ENCODE results near the gene DNASE1L1. TPM values are rescaled to one million over a fixed set of nuclear protein-coding genes. Genes with fewer than 3 reads are reported as not detected.

Gene DNASE1L1
- total RNA-seq, 1 donor from 2014 or later = 56.3 TPM

- no peak for TF ChIP-seq CTCF (IDR thresholded peaks at IDR 0.05; ENCODE audit: borderline replicate concordance)
- Histone ChIP-seq H3K27me3 (ENCODE audit: low read depth) (no peaks in the 10 kb centered on the region), H3K9me3 (replicated peaks) (no peaks in the 10 kb centered on the region), H3K4me3 (peak overlapping the region; percentile 75), H3K36me3 (peaks cover 47% of the 10 kb centered on the region), H3K27ac (replicated peaks) (peak overlapping the region; percentile 86), H3K4me1 (peaks cover 22% of the 10 kb centered on the region)
- DNase-seq = no peak
- intact Hi-C loops (cut with micrococcal nuclease) = no loop called here
Observed at GRCh38 chrX:154444755-154445246, 35.7 kb upstream of the DNASE1L1 start.

- peaks cover 23% of the 10 kb centered on the region for H3K4me1 ChIP-seq
- no peaks in the 10 kb centered on the region for H3K9me3 ChIP-seq (replicated peaks)
- peak; percentile 87 for DNase-seq
- peak within 1 kb of the TSS; percentile 75 for H3K4me3 ChIP-seq
- peak within 1 kb of the TSS; percentile 86 for H3K27ac ChIP-seq (replicated peaks)
- intact Hi-C loops (cut with micrococcal nuclease) = no loop called here
- peak; percentile 17 for TF ChIP-seq CTCF (IDR thresholded peaks at IDR 0.05; ENCODE audit: borderline replicate concordance)
- H3K36me3 ChIP-seq = peaks cover 41% of the 10 kb centered on the region
- no peaks in the 10 kb centered on the region for H3K27me3 ChIP-seq (ENCODE audit: low read depth)
Observed at GRCh38 chrX:154443992-154444754, 35.1 kb upstream of the DNASE1L1 start, which contains the start of gene FAM50A. Gene FAM50A (plus strand): TSS chrX:154444141. CDS start chrX:154444236, 95 bp downstream.

- H3K36me3 ChIP-seq = peaks cover 34% of the 10 kb centered on the region
- peaks cover 29% of the 10 kb centered on the region for H3K4me1 ChIP-seq
- H3K4me3 ChIP-seq = peak overlapping the region; percentile 75
- no peak for DNase-seq
- H3K9me3 ChIP-seq (replicated peaks) = no peaks in the 10 kb centered on the region
- H3K27ac ChIP-seq (replicated peaks) = peak overlapping the region; percentile 86
- intact Hi-C loops (cut with micrococcal nuclease) = no loop called here
- no peaks in the 10 kb centered on the region for H3K27me3 ChIP-seq (ENCODE audit: low read depth)
- TF ChIP-seq CTCF (IDR thresholded peaks at IDR 0.05; ENCODE audit: borderline replicate concordance) = no peak
Observed at GRCh38 chrX:154443479-154443910, 34.4 kb upstream of the DNASE1L1 start.

DNA sequence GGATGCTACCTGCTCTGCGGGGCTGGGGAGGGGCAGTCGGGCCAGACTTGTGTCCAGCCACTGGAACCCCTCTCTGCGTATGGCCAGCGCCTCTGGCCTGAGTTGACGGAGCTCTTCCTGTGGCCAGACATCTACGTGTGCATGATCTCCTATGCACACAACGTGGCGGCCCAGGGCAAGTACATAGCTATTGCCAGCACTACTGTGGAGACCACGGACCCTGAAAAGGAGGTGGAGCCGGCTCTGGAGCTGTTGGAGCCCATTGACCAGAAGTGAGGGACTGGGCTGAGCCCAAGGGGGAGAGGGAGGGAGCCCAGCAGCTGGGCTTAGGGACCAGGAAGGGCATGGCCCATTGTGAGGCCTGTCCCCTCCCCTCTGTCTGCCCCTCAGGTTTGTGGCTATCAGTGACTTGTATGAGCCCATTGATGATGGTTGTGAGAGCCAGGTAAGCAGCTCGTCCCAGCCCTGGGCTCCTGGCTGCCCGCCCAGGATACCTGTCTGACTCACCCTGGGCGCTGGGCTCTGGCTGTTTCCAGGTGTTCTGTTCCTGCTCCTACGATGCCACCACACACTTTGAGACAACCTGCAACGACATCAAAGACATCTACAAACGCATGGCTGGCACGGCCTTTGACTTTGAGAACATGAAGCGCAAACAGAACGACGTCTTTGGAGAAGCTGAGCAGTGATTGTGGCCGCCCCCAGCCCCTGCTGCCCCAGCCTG is 33.1 kb upstream of the DNASE1L1 start:
- H3K27me3 ChIP-seq (ENCODE audit: low read depth) = no peaks in the 10 kb centered on the region
- H3K27ac ChIP-seq (replicated peaks) = no peak overlapping the region
- H3K4me3 ChIP-seq = no peak overlapping the region
- peaks cover 28% of the 10 kb centered on the region for H3K36me3 ChIP-seq
- intact Hi-C loops (cut with micrococcal nuclease) = no loop called here
- no peaks in the 10 kb centered on the region for H3K9me3 ChIP-seq (replicated peaks)
- no peak for DNase-seq
- no peak for TF ChIP-seq CTCF (IDR thresholded peaks at IDR 0.05; ENCODE audit: borderline replicate concordance)
- H3K4me1 ChIP-seq = peaks cover 38% of the 10 kb centered on the region

DNA sequence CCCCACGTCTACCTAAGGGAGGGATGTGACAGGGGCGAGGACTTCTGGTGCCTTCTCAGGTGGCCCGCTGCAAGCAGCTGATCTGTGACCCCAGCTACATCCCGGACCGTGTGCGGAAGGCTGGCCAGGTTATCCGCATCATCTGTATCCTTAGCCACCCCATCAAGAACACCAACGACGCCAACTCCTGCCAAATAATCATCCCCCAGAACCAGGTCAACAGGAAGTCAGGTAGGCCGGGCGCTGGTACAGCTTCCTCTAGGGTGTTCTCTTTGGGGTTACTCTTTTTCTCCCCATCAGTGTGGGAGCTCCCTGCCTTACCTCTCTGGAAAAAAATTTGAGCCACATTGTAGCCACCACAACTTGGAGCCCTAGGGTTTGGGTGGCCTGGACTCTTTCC is 32.5 kb upstream of the DNASE1L1 start:
- H3K27me3 ChIP-seq (ENCODE audit: low read depth) = no peaks in the 10 kb centered on the region
- no peak overlapping the region for H3K4me3 ChIP-seq
- H3K9me3 ChIP-seq (replicated peaks) = no peaks in the 10 kb centered on the region
- H3K4me1 ChIP-seq = peaks cover 38% of the 10 kb centered on the region
- TF ChIP-seq CTCF (IDR thresholded peaks at IDR 0.05; ENCODE audit: borderline replicate concordance) = no peak
- no peak for DNase-seq
- intact Hi-C loops (cut with micrococcal nuclease) = no loop called here
- peaks cover 27% of the 10 kb centered on the region for H3K36me3 ChIP-seq
- no peak overlapping the region for H3K27ac ChIP-seq (replicated peaks)
